ENCODE measurements around the gene ACP2.
"Not testable (repeated sequence)": the region's sequence is repeated elsewhere in the genome, so short reads cannot be mapped to it uniquely, and the experiment has no call there.

ACP2 gene

DNA sequence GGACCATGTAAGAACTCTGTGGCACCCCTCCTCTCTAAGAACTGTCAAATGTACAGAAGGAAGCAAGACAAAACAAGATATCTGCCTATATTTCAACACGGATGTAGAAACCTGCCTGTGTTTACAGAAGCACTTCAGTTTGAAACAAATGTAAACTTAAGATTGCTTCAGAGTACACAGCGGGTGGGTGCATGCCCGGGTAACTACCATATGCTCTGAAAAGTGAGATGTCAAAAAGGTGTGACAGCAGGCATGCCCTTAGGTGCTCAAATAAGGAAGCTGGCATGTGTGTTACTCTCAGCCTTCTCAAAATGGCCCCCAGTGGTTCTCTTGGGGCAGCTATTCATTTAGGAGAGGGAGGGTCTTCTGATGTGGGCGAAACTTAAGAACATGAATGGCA is 5.2 kb downstream of the ACP2 start:
- no peak for DNase-seq (ENCODE audit: low read depth, low spot score)

- no peak for DNase-seq (ENCODE audit: low read depth, low spot score)
Measured at GRCh38 chr11:47242596-47243192, 5.9 kb downstream of the ACP2 start.

GRCh38 chr11:47241841-47242301 is 6.7 kb downstream of the ACP2 start:
- no peak for DNase-seq (ENCODE audit: low read depth, low spot score)

- no peak for DNase-seq (ENCODE audit: low read depth, low spot score)
Measured at GRCh38 chr11:47239852-47240251, 8.8 kb downstream of the ACP2 start.

DNA sequence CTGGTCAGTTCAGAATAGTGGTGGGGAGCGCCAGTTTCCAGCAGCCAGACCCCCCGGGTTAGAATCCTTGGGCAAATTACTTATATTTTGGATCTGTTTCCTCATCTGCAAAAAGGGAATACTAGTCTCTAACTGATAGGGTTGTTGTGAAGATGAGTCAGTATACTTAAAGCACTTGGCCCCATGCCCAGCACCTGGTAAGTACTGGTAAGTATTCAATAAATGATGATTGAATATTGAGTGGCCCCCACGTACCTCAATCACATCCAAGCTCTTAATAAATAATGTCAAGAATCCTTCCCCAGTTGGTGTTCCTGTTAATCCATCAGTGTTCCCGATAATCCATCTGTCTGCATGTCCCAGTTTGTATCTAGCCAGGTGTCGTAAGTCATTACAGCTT is 12.1 kb downstream of the ACP2 start:
- no peak for DNase-seq (ENCODE audit: low read depth, low spot score)

DNA sequence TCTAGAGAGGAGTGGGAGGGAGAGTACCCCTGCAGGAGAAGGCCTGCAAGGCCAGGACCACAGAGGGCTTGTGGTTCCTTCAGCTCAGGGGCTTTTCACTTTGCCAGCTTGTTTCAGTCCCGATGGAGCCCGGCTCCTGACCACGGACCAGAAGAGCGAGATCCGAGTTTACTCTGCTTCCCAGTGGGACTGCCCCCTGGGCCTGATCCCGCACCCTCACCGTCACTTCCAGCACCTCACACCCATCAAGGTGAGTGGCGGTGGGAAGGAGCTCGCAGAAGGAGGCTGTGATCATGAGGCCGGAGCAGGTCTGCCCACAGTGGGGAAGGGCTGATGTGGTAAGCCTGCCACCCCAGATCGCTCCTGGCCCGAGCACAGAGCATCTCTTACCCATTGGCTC is 13.5 kb downstream of the ACP2 start:
- no peak for DNase-seq (ENCODE audit: low read depth, low spot score)

- DNase-seq (ENCODE audit: low read depth, low spot score), result no peak
Measured at GRCh38 chr11:47234669-47235100, 13.9 kb downstream of the ACP2 start.

DNA sequence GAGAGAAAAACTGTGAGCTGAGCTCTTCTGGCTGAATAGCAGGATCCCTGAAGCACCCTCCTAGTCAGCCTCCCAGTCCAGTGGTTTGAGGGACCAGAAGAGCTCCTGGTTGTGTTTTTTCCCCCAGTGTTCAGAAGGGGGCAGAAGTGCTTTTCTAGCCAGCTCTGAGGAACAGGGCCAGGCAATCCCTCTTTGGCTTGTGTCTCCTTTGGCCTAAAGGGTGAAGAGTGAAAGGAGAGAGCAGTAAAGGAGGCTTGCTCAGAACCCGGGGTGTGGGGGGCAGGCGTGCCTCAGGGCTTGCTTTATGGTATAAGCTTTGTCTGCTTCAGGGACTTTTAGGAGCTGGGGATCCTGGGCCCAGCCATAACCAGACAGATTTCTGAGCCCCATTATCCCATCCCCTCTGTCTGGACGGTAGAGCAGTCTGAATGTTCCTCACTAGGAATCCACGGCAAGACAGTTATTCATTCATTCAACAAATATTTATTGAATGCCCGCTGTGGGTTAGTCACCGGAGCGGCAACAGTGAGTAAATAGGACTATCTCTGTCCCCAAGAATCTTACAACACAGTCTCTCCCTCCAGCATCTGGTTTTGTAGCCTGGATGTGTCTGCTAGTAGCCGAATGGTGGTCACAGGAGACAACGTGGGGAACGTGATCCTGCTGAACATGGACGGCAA is 14.5 kb downstream of the ACP2 start:
- DNase-seq (ENCODE audit: low read depth, low spot score), result peak; percentile 50

GRCh38 chr11:47233051-47233450 is 15.6 kb downstream of the ACP2 start:
- no peak for DNase-seq (ENCODE audit: low read depth, low spot score)

- no peak for DNase-seq (ENCODE audit: low read depth, low spot score)
Measured at GRCh38 chr11:47229161-47229560, 19.5 kb downstream of the ACP2 start.

DNA sequence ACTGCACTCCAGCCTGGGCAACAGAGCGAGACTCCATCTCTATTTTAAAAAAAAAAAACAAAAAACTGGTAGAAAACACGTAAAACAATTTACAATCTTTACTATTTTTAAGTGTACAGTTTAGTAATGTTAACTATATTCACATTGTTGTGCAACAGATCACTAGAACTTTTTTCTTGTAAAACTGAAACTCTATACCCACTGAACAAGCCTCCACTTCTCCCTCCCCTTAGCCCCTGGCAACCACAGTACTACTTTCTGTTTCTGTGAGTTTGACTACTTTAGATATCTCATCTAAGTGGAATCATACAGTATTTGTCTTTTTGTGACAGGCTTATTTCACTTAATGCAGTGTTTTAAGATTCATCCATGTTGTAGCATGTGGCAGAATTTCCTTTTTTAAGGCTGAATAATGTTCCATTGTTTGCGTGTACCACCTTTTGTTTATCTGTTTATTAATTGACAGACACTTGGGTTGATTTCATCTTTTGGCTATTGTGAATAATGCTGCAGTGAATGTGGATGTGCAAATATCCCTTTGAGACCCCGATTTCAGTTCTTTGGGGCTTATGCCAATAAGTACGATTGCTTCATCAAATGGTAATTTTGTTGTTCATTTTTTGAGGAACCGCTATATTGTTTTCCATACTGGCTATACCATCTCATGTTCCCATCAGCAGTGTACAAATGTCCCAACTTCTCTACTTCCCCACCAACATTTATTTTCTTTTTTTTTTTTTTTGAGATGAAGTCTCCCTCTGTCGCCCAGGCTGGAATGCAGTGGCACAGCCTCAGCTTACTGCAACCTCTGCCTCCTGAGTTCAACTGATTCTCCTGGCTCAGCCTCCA is 22.8 kb downstream of the ACP2 start:
- DNase-seq (ENCODE audit: low read depth, low spot score), result no peak

DNA sequence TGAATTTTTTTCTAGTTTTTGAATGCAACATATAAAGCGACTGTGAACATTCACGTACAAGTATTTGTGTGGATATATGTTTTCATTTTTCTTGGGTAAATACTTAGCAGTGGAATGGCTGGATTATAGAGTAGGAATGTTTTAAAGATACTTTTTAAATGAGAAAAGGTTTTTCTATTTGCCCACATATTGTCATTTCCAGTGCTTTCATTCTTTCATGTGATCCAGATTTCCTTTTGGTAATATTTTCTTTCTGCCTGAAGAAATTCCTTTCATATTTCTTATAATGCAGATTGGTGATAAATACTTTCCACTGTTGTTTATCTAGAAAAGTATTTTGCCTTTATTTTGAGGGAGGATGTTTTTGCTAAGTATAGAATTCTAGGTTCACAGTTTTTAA is 25.9 kb downstream of the ACP2 start:
- no peak for DNase-seq (ENCODE audit: low read depth, low spot score)

GRCh38 chr11:47220401-47220821 is 28.2 kb downstream of the ACP2 start:
- no peak for DNase-seq (ENCODE audit: low read depth, low spot score)

DNA sequence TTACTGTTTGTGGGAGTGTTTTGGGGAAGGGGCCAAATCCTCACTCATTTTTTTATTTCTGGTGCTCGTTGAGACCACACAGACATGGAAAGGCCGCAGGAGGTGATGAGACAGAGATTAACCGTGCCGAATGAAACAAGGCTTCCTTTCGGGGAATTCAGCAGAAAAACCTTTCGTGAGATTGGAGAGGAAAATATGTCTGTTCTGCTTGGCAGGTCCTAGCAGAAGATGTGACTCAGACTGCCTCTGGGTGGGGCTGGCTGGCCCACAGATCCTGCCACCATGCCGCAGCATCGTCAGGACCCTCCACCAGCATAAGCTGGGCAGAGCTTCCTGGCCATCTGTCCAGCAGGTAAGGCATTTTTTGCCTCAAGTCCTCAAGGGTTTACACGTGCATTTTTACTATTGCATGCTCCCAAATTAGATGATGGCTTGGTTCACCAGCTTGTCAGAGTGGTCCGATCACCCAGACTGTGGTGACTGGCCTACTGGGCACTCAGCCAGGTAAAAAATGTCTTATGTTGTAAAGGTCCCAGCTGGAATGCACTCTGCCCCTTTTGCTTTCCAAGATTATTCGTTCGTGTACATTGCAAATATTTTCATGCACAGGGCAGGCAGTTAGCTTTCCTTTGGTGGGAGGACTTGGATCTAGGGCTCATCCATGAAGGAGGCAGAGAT is 32.4 kb downstream of the ACP2 start:
- peak; percentile 47 for DNase-seq (ENCODE audit: low read depth, low spot score)

DNA sequence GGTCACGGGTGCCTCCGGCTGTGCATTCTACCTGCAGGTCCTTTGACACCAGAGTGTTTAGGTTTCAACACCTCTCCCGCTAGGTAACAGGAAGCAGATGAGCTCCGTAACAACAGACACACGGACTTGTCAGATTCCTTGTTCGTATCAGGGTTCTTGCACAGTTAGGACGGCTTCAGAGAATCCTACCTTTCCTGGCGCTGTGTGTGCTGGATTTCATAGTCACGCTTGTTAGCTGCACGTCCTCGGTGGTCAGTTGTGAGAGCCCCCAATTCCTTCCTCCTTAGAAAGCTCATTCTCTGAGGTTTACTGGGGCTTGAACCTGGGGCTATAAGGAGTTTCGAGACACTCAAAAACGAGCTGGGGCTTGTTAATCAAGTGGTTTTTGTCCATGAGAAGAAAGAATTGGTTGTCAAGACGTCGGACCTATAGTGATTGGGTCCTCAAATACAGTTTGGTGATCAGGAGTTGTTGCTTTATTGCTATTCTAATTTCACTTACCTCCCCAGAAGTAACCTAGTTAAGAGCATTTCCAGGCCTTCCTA is 33.2 kb downstream of the ACP2 start:
- no peak for DNase-seq (ENCODE audit: low read depth, low spot score)

GRCh38 chr11:47213950-47214565 is 34.6 kb downstream of the ACP2 start:
- DNase-seq (ENCODE audit: low read depth, low spot score), result peak; percentile 90

DNA sequence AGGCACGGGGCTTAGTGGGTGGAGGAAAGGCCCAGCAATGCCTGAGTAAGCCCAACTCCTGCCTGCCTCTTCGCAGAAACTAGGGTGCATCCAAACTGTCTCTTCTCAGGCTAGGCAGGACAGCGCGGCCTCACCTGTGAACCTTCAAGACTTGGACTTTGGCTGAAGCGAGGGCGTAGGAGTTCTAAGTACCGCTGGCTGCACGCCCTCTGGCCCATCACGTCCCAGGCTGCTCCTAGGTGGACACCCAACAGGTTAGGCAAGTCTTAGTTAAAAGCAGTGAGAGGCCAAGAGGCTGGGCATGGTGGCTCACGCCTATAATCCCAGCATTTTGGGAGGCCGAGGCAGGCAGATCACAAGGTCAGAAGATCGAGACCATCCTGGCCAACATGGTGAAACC is 35.7 kb downstream of the ACP2 start:
- peak; percentile 75 for DNase-seq (ENCODE audit: low read depth, low spot score)

- no peak for DNase-seq (ENCODE audit: low read depth, low spot score)
Measured at GRCh38 chr11:47208628-47209027, 40.0 kb downstream of the ACP2 start.

DNA sequence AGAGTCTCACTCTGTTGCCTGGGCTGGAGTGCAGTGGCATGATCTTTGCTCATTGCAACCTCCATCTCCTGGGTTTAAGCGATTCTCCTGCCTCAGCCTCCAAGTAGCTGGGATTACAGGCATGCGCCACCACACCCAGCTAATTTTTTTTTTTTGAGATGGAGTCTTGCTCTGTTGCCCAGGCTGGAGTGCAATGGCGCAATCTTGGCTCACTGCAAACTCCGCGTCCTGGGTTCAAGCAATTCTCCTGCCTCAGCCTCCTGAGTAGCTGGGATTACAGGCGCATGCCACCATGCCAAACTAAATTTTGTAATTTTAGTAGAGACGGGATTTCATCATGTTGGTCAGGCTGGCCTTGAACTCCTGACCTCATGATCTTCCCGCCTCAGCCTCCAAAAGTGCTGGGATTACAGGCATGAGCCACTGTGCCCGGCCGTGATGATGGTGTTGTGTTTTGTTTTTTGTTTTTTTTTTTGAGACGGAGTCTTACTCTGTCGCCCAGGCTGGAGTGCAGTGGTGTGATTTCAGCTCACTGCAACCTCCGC is 40.5 kb downstream of the ACP2 start:
- not testable (repeated sequence) for DNase-seq (ENCODE audit: low read depth, low spot score)

DNA sequence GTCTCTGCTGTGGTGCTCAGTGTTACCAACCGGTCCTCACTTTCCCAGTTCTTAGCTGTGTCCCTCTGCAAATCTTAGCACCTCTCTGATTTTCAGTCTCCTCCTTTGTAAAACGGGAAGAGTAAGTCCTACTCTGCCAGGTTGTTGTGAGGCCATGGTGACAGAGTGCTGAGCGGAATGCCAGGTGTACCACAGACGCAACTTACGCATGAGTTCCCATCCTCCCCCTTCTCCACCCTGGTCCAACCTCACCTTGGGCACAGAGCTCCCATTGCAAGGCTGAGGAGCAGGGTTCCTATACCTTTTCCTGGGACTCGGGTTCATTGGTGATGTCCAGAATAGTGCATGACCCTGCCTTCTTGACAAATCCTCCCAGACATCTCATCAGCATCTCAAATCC is 41.2 kb downstream of the ACP2 start:
- no peak for DNase-seq (ENCODE audit: low read depth, low spot score)

DNA sequence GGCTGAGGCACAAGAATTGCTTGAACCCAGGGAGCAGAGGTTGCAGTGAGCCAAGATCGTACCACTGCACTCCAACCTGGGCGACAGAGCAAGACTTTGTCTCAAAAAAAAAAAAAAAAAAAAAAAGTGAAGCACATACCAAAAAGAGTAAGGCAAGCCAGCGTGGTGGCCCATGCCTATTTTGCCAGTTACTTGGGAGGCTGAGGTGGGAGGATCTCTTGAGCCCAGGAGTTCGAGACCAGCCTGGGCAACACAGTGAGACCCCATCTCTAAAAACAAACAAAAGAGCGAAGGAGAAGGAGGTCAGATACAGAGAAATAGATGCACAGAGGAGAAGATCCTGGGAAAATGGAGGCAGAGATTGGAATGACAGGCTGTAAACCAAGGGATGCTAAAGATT is 42.0 kb downstream of the ACP2 start:
- not testable (repeated sequence) for DNase-seq (ENCODE audit: low read depth, low spot score)
